HepG2 (cell line): ENCODE measurements around the gene ACAD11. TPM values are rescaled to one million over a fixed set of nuclear protein-coding genes. Genes with fewer than 3 reads are reported as not detected.

ENCODE experiments used
- DMAP1 ChIP-seq: IDR thresholded peaks from 2 replicates; pipeline ENCODE4 v1.6.1; 2016
- E2F2 ChIP-seq: sonication (generic); formaldehyde crosslinking; IDR thresholded peaks from 2 replicates; pipeline ENCODE4 v1.4.0; 2020; ENCODE audit warnings: missing genetic modification reagents, borderline replicate concordance
- ERF ChIP-seq: IDR thresholded peaks from 2 replicates; pipeline ENCODE4 v1.6.1; 2018; ENCODE audit warnings: missing biosample characterization, missing genetic modification reagents
- FOXK2 ChIP-seq: fragments of 450-650 bp; IDR thresholded peaks from 2 replicates; pipeline ENCODE4 v1.6.1; 2016
- GTF2F1 ChIP-seq: fragments of 150-350 bp; IDR thresholded peaks from 2 replicates; pipeline ENCODE4 v1.6.1; 2014; ENCODE audit warnings: low read length
- KDM2A ChIP-seq: sonication (generic); formaldehyde crosslinking; IDR thresholded peaks from 2 replicates; pipeline ENCODE4 v1.4.0; 2020; ENCODE audit warnings: low read depth, missing genetic modification reagents, borderline replicate concordance
- MYC ChIP-seq: sonication (generic); formaldehyde crosslinking; IDR thresholded peaks from 2 replicates; pipeline ENCODE4 v1.9.0; 2021; ENCODE audit warnings: missing genetic modification reagents, borderline replicate concordance
- PLSCR1 ChIP-seq: sonication (generic); formaldehyde crosslinking; IDR thresholded peaks from 2 replicates; pipeline ENCODE4 v1.5.0; 2020; ENCODE audit warnings: missing genetic modification reagents, mild to moderate bottlenecking, borderline replicate concordance
- SAP130 ChIP-seq: IDR thresholded peaks from 2 replicates; pipeline ENCODE4 v1.6.1; 2016; ENCODE audit warnings: low read depth
- SOX6 ChIP-seq, 2 experiments: fragments of 450-650 bp in 1 of 2; sonication (generic) in 1 of 2; formaldehyde crosslinking in 1 of 2; IDR thresholded peaks; 2 replicates each; pipeline versions ENCODE4 v1.4.0 to v1.6.1; 2017 to 2020; ENCODE audit warnings: antibody characterized with exemption in 1 of 2, mild to moderate bottlenecking in 1 of 2, missing genetic modification reagents in 1 of 2
- ZNF18 ChIP-seq: sonication (generic); formaldehyde crosslinking; IDR thresholded peaks from 2 replicates; pipeline ENCODE4 v1.8.0; 2022; ENCODE audit warnings: mild to moderate bottlenecking, missing genetic modification reagents; ENCODE audit not compliant: insufficient replicate concordance
- ZNF225 ChIP-seq: sonication (generic); formaldehyde crosslinking; IDR thresholded peaks from 2 replicates; pipeline ENCODE4 v1.4.0; 2020; ENCODE audit warnings: mild to moderate bottlenecking, missing genetic modification reagents
- ZNF33A ChIP-seq: sonication (generic); formaldehyde crosslinking; IDR thresholded peaks from 2 replicates; pipeline ENCODE4 v1.5.1; 2020; ENCODE audit warnings: missing genetic modification reagents, mild to moderate bottlenecking, moderate library complexity, borderline replicate concordance
- ZNF44 ChIP-seq: sonication (generic); formaldehyde crosslinking; IDR thresholded peaks from 2 replicates; pipeline ENCODE4 v1.5.1; 2020; ENCODE audit warnings: mild to moderate bottlenecking, missing genetic modification reagents
- polyA plus RNA-seq, 8 experiments: library from polyadenylated mRNA; depleted of rRNA in 3 of 8; stranded (reverse) in 7 of 8; unstranded in 1 of 8; fragments of >200 nt; fragmentation: Illumina TruSeq in 4 of 8; extraction: Trizol in 4 of 8; gene quantifications; 2 replicates each; pipeline versions ENCODE4 v1.2.1 to v1.2.3, GENCODE V29; 2011 to 2016; ENCODE audit warnings: low read depth in 4 of 8, missing spikeins in 1 of 8, mixed read lengths in 1 of 8; ENCODE audit not compliant: insufficient read depth in 1 of 8
- total RNA-seq, 5 experiments: library from RNA; depleted of rRNA; stranded (reverse); fragments of >200 nt; fragmentation: Illumina TruSeq; extraction: Trizol; gene quantifications; 2 replicates each; pipeline ENCODE4 v1.2.3, GENCODE V29; 2016; ENCODE audit warnings: low read depth in 1 of 5
- TF ChIP-seq, protein P1 (sequence below): IDR thresholded peaks from 2 replicates; pipeline ENCODE4 v1.6.1; 2016
- TF ChIP-seq, protein P2 (sequence below): sonication (generic); formaldehyde crosslinking; IDR thresholded peaks from 2 replicates; pipeline ENCODE4 v1.8.0; 2022; ENCODE audit warnings: mild to moderate bottlenecking, missing genetic modification reagents, moderate library complexity
- TF ChIP-seq, protein P3 (sequence below), 2 experiments: sonication (generic) in 1 of 2; formaldehyde crosslinking in 1 of 2; IDR thresholded peaks; 2 replicates each; pipeline versions ENCODE4 v1.5.1 to v1.6.1; 2011 to 2020; ENCODE audit warnings: borderline replicate concordance in 1 of 2, low read depth in 1 of 2, low read length in 1 of 2, mild to moderate bottlenecking in 1 of 2, missing genetic modification reagents in 1 of 2, moderate library complexity in 1 of 2
- TF ChIP-seq, protein P4 (sequence below): sonication (generic); formaldehyde crosslinking; IDR thresholded peaks from 2 replicates; pipeline ENCODE4 v1.4.0; 2020; ENCODE audit warnings: mild to moderate bottlenecking, missing genetic modification reagents

Gene ACAD11
- total and polyA plus RNA-seq, 2 of the 13 experiments (the other 11 are each of a cell fraction or from before 2014, with no cell fraction given), result 30.6 to 56.9 TPM

DNA sequence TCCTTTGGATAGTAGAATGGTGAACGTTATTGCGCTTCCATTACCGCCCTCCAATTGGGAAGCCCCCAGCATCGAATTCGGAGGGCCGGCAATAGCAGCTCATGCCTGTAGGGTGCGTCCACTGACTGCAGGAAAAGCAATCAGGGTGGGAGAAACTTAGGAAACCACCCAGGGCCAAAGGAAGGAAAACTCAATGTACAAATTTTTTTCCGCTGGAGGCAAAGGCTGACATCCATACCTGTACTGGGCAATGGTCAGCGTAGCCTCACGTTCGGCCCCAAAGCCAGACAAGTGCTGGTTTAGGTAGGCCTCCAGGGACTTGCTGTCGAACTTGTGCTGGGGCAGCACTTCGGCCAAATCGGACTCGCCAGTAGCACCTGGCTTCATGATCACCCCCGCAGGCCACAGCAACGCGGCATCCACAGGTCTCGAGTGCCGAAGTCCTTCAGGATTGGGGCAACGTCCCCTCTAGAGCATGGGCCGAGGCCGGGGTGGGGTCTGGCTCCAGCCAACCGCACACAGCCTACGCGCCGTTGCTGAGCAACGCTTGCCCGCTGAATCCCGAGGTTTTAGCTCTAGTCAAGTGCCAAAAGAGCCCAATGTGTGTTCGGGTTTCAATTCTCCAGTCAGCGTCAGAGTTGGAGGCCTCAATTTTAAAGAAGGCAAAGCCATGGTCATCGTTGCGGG lies at the start of gene ACAD11 (continued):
- TF ChIP-seq, protein P1, sequence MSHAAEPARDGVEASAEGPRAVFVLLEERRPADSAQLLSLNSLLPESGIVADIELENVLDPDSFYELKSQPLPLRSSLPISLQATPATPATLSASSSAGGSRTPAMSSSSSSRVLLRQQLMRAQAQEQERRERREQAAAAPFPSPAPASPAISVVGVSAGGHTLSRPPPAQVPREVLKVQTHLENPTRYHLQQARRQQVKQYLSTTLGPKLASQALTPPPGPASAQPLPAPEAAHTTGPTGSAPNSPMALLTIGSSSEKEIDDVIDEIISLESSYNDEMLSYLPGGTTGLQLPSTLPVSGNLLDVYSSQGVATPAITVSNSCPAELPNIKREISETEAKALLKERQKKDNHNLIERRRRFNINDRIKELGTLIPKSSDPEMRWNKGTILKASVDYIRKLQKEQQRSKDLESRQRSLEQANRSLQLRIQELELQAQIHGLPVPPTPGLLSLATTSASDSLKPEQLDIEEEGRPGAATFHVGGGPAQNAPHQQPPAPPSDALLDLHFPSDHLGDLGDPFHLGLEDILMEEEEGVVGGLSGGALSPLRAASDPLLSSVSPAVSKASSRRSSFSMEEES (CRISPR knock-in tag), result no peak
- TF ChIP-seq DMAP1 (CRISPR knock-in tag), result peak; percentile 5; the same call in 1 of the 2 replicates
- no peak for TF ChIP-seq ZNF33A (CRISPR knock-in tag)
- TF ChIP-seq ZNF18, result no peak
- TF ChIP-seq FOXK2, result no peak
- no peak for TF ChIP-seq SOX6 (IDR thresholded peaks at IDR 0.05)
- peak; percentile 13; the same call in 1 of the 2 replicates for TF ChIP-seq SOX6 (CRISPR knock-in tag; IDR thresholded peaks at IDR 0.05)
- peak; percentile 36; the same call in 1 of the 2 replicates for TF ChIP-seq ZNF44 (CRISPR knock-in tag)
- no peak for TF ChIP-seq KDM2A (CRISPR knock-in tag)
- TF ChIP-seq, protein P2, sequence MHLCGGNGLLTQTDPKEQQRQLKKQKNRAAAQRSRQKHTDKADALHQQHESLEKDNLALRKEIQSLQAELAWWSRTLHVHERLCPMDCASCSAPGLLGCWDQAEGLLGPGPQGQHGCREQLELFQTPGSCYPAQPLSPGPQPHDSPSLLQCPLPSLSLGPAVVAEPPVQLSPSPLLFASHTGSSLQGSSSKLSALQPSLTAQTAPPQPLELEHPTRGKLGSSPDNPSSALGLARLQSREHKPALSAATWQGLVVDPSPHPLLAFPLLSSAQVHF (CRISPR knock-in tag), result no peak
- TF ChIP-seq ERF, result peak; percentile 62
- TF ChIP-seq PLSCR1 (CRISPR knock-in tag), result no peak
- TF ChIP-seq SAP130 (CRISPR knock-in tag), result peak; percentile 68
- TF ChIP-seq ZNF225 (CRISPR knock-in tag), result no peak
- TF ChIP-seq, protein P3, sequence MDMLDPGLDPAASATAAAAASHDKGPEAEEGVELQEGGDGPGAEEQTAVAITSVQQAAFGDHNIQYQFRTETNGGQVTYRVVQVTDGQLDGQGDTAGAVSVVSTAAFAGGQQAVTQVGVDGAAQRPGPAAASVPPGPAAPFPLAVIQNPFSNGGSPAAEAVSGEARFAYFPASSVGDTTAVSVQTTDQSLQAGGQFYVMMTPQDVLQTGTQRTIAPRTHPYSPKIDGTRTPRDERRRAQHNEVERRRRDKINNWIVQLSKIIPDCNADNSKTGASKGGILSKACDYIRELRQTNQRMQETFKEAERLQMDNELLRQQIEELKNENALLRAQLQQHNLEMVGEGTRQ (IDR thresholded peaks at IDR 0.05; ENCODE audit: low read depth, low read length), result no peak
- TF ChIP-seq, protein P3 (CRISPR knock-in tag; IDR thresholded peaks at IDR 0.05; ENCODE audit: borderline replicate concordance), result 0 out of 2 replicates have a peak, but pooled peaks have one; percentile 9
- no peak for TF ChIP-seq GTF2F1
- peak; percentile 28; the same call in 1 of the 2 replicates for TF ChIP-seq E2F2 (CRISPR knock-in tag)
- TF ChIP-seq MYC (CRISPR knock-in tag), result peak; percentile 52; the same call in 1 of the 2 replicates
- TF ChIP-seq, protein P4, sequence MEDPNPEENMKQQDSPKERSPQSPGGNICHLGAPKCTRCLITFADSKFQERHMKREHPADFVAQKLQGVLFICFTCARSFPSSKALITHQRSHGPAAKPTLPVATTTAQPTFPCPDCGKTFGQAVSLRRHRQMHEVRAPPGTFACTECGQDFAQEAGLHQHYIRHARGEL (CRISPR knock-in tag), result no peak
